WERI-Rb-1 (cell line): Measurements from ENCODE around the gene PHF10.

Experiments
- DNase-seq: peaks from one replicate; pipeline ENCODE4 v3.0.0-alpha.2; 2020
- H3K27ac ChIP-seq: fragments of 250-450 bp; sonication (Bioruptor Pico); 2 replicates; pipeline ENCODE4 v1.5.1; 2020; ENCODE audit warnings: mild to moderate bottlenecking, moderate library complexity
- H3K27me3 ChIP-seq: fragments of 250-450 bp; sonication (Bioruptor Pico); 2 replicates; pipeline ENCODE4 v1.5.1; 2021; ENCODE audit warnings: mild to moderate bottlenecking, low read depth, moderate library complexity; ENCODE audit not compliant: insufficient read depth, severe bottlenecking
- H3K36me3 ChIP-seq: fragments of 250-450 bp; sonication (Bioruptor Pico); 2 replicates; pipeline ENCODE4 v1.5.1; 2020; ENCODE audit warnings: mild to moderate bottlenecking, moderate library complexity
- H3K4me3 ChIP-seq: 2 replicates; pipeline ENCODE4 v1.5.1; 2011; ENCODE audit warnings: low read depth, mild to moderate bottlenecking, control low read depth, low read length
- H3K9me3 ChIP-seq: fragments of 250-450 bp; sonication (Bioruptor Pico); 2 replicates; pipeline ENCODE4 v1.5.1; 2021; ENCODE audit warnings: mild to moderate bottlenecking, moderate library complexity; ENCODE audit not compliant: severe bottlenecking
- TF ChIP-seq, protein P1 (sequence below): IDR thresholded peaks from 2 replicates; pipeline ENCODE4 v1.5.1; 2011; ENCODE audit warnings: low read depth, mild to moderate bottlenecking, control low read depth, inconsistent platforms, low read length

PHF10 gene

DNA sequence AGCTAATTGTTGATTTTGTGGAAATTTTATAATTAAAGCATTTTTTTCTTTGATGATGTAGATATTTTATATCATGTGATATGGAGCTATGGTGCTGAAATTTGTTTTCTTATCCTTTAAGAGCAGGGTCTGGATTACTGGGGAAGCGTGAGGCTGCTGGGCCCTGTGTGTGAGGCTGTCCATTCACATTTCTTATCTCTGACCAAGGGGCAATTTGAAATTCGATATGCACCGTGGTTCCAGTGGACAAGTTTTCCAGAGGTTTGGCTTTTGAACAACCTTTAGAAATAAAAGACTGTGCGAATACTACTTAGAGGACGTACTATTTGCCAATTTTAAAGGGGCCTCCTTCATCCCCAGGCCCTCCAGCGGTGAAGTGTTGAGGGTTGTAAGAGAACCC, 30.9 kb upstream of the PHF10 start:
- Histone ChIP-seq H3K27ac (no peak overlapping the region), H3K4me3 (no peak overlapping the region), H3K36me3 (peaks cover 7% of the 10 kb centered on the region; the same call in 1 of the 2 replicates), H3K9me3 (no peaks in the 10 kb centered on the region), H3K27me3 (no peaks in the 10 kb centered on the region)
- DNase-seq: no peak
- TF ChIP-seq, protein P1, sequence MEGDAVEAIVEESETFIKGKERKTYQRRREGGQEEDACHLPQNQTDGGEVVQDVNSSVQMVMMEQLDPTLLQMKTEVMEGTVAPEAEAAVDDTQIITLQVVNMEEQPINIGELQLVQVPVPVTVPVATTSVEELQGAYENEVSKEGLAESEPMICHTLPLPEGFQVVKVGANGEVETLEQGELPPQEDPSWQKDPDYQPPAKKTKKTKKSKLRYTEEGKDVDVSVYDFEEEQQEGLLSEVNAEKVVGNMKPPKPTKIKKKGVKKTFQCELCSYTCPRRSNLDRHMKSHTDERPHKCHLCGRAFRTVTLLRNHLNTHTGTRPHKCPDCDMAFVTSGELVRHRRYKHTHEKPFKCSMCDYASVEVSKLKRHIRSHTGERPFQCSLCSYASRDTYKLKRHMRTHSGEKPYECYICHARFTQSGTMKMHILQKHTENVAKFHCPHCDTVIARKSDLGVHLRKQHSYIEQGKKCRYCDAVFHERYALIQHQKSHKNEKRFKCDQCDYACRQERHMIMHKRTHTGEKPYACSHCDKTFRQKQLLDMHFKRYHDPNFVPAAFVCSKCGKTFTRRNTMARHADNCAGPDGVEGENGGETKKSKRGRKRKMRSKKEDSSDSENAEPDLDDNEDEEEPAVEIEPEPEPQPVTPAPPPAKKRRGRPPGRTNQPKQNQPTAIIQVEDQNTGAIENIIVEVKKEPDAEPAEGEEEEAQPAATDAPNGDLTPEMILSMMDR: no peak

DNA sequence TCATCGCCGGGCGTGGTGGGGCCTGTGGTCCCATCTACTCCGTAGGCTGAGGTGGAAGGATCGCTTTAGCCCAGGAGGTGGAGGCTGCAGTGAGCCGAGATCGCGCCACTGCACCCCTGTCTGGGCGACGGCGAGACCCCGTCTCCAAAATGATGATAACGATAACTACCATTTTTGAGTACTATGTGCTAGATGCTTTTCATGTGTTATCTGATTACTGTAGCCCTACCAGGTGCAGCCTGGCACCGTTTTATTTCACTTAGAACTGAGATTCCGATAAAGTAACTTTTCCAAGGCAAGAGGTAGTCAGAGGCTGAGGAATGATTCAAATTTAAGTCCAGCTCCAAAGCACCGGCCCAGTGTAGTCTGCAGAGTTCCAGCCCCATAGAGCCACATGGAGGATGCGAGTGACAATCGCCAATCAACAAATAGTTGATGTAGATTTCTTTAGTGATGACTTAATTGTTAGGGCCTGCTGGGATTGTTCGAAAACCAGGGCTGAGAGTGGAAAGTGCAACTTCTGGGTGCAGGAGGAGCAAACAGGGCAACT, 27.8 kb upstream of the PHF10 start:
- Histone ChIP-seq H3K27me3 (no peaks in the 10 kb centered on the region), H3K9me3 (no peaks in the 10 kb centered on the region), H3K36me3 (no peaks in the 10 kb centered on the region), H3K4me3 (peak overlapping the region; percentile 76), H3K27ac (peak overlapping the region; percentile 98)
- TF ChIP-seq, protein P1: no peak
- no peak for DNase-seq

DNA sequence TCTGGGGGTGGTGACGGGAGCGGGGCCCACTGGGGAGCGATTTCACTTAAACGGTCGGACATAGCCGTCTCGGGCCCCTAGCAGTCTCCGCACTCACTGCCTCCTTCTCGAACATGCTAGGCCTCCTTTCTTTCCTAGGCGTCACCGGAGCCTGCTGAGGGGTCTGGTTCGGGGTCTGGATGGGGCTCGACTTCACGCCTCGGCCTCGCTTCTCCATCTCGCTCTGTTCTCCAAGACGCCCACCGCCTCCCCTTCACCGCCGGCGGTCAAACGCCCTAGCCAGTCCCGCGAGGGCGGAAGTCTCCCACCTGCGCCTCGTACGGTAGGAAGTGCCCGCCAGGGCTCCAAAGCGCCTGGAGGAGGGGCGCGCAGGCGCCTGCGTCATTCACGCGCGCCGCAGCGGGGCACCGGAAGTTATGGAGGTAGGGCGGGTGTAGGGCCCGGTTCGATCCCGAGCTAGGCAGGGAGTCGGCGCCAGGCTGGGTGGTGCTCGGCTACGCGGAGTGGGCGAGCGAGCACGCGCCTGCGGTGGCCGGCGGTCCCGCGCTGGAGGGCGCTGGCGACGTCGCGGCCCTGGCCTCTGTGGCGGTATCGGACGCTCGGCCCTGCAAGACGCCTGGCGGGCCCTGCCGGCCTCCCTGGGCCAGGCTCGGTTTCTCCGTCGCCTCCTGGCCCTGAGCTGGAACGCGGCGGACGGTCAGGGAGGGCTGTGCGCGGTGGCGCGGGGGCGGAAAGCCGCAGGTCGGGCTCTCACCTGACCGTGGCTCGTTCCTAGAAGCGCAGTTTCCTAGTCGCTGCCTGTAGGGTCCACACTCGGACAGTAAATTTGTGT, 27.2 kb upstream of the PHF10 start, which contains the start of the genes DYNLT2 and ERMARD:
Gene DYNLT2 (minus strand): TSS at position 331 of the 832 bp plus-strand sequence. CDS start 114 bp downstream, at position 217.
Gene ERMARD (plus strand): TSS at position 381 of the 832 bp plus-strand sequence. CDS start 36 bp downstream, at position 417.
- Histone ChIP-seq H3K4me3 (peak within 1 kb of the TSS; percentile 76), H3K36me3 (no peaks in the 10 kb centered on the region), H3K27ac (peak within 1 kb of the TSS; percentile 98), H3K27me3 (no peaks in the 10 kb centered on the region), H3K9me3 (no peaks in the 10 kb centered on the region)
- peak; percentile 96 for DNase-seq
- TF ChIP-seq, protein P1: no peak

DNA sequence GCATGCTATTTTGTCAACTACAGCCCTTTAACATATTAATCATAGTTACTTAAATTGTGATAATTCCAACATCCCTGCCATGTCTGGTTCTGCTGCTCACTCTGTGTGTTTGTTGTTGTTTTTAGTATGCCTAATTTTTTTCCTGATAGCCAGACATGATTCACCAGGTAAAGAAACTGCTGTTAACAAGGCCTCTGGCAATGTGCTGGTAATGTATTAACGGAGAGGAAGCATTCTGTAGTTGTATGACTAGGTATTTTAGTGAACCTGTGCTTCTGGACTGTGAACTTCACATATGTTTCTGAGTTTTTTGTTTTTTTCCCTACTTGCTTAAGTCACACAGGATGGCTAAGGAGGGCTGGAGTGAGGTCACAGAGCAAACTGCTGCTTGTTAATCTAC, 22.3 kb upstream of the PHF10 start:
- TF ChIP-seq, protein P1: no peak
- H3K4me3 ChIP-seq: no peak overlapping the region
- H3K36me3 ChIP-seq: no peaks in the 10 kb centered on the region
- no peaks in the 10 kb centered on the region for H3K27me3 ChIP-seq
- no peaks in the 10 kb centered on the region for H3K9me3 ChIP-seq
- H3K27ac ChIP-seq: no peak overlapping the region
- DNase-seq: no peak

DNA sequence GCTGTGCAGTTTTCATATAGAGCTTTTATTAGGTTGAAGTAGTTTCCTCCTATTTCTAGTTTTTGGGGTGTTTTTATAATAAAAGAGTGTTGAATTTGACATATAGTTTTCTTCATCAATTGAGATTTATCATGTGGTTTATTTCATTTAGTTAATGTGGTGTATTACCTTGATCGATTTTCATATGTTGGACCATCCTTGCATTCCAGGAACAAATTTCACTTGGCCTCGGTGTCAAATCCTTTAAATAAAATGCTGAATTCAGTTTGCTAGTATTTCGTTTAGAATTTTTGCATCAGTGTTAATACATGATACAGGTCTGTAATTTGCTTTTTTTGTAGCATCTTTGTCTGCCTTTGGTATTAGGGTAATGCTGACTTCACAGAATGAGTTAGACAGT, 21.1 kb upstream of the PHF10 start:
- no peaks in the 10 kb centered on the region for H3K27me3 ChIP-seq
- TF ChIP-seq, protein P1: no peak
- no peak overlapping the region for H3K4me3 ChIP-seq
- no peaks in the 10 kb centered on the region for H3K9me3 ChIP-seq
- no peak for DNase-seq
- H3K27ac ChIP-seq: no peak overlapping the region
- no peaks in the 10 kb centered on the region for H3K36me3 ChIP-seq
